Motor neuron (in vitro differentiated cells): ENCODE results near the gene GOPC. TPM values are rescaled to one million over a fixed set of nuclear protein-coding genes. Genes with fewer than 3 reads are reported as not detected.

Experiments used
- ATAC-seq, 8 experiments: fragments of 200-7000 bp; cut with Tn5 transposase; replicated peaks in 6 of 8; 2 replicates each; pipeline ENCODE4 v1.8.0; 2021; ENCODE audit warnings: mild to moderate bottlenecking in 8 of 8, moderate library complexity in 8 of 8
- H3K27ac ChIP-seq, 2 donors: fragments of 250-450 bp; sonication (Bioruptor Pico); 2 replicates each; pipeline ENCODE4 v1.9.0; 2021; ENCODE audit warnings: antibody characterized with exemption in 2 of 2, mild to moderate bottlenecking in 2 of 2, moderate library complexity in 1 of 2
- H3K4me1 ChIP-seq, 2 donors: fragments of 250-450 bp; sonication (Bioruptor Pico); replicated peaks in 1 of 2; 2 replicates each; pipeline ENCODE4 v1.6.1; 2021; ENCODE audit warnings: antibody characterized with exemption in 2 of 2, mild to moderate bottlenecking in 2 of 2, moderate library complexity in 1 of 2
- H3K4me3 ChIP-seq, 5 donors: fragments of 250-450 bp; sonication (Bioruptor Pico); 2 replicates each; pipeline ENCODE4 v1.9.0; 2021; ENCODE audit warnings: antibody characterized with exemption in 5 of 5, mild to moderate bottlenecking in 5 of 5, moderate library complexity in 4 of 5
- WGBS, 10 experiments: fragments of 450-650 bp; shearing (Covaris generic); methylation state at CpG; one replicate each; pipeline ENCODE4 v1.0.0; 2022; 5-methylcytosine and 5-hydroxymethylcytosine counted together
- in situ Hi-C, 9 experiments: fragments of 400-800 bp; cut with MboI; loops; one replicate each; pipeline ENCODE4 v1.15.0; 2021; ENCODE audit warnings: low sequenced_read_pairs in 9 of 9, low pct_unique_long_range_greater_than_20kb in 2 of 9; ENCODE audit not compliant: unreplicated experiment in 9 of 9
- total RNA-seq, 8 experiments: library from RNA; unstranded; fragments of 300-600 nt; gene quantifications; 2 replicates each; pipeline versions ENCODE4 v1.2.3 to v1.2.4, GENCODE V29; 2022

GOPC gene
- total RNA-seq, 8 experiments from 2014 or later = 34.9 to 48.5 (median 40.3) TPM

DNA sequence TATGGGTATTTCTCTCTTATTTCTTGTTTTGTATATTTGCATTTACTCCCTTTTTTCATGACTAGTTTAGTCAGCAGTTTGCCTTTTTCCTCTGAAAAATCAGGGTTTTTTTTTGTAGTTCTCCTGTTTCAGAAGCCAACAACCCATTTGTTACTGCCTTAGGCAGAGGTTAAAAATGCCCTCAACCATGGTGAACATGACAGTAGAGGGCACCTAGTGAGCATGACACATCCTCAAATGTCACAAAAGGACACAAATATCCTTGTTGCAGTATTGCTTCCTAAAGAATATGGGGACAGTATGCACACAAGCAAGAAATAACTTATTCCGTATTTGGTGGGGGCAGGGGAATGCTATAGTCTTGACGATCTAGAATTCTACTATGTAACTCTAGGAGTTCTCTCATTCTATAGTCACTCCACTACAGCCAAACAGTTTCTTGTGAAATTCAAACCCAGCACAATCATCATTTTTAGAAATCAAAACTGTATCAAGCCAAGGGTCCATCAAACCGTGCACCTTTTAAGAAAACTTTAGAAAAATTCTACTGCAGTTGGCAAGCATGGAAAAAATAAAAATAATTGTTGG, 47.0 kb downstream of the GOPC start:
- in situ Hi-C loops = loop anchor here in 3 of 9 experiments (10.0 to 25.0 kb wide), 4 partner anchors 93 to 218 kb away; partner anchors contain the start of gene ROS1 (in 1 of the 3)

DNA sequence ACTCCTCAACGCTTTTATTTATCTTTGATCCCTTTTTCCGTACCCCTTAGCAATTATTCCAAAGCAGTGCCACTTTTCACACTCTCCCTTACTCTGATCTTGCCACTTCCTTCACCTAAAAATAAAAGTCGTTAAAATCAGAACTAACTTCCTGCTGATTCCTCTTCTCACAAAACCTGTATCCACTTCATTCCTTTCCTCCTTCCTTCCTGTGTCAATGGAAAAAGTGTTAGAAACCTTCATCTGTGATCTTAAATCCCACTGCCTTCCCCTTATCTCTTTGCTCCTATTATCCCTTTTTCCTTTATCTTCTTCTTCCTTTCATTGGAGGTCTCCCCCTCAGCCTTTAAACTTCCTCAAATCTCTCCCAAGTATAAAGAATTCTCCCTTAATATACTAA, 49.2 kb downstream of the GOPC start:
- 38 to 75% (median 62%) methylated on average over 2 to 3 of the region's 3 CpGs; no CpG with 5 or more reads in 1 of the 10 experiments for WGBS, 10 experiments
- no peaks in the 10 kb centered on the region for H3K4me1 ChIP-seq
- H3K27ac ChIP-seq = no peak overlapping the region
- ATAC-seq = no peak
- in situ Hi-C loops = loop anchor here in 3 of 9 experiments (10.0 to 25.0 kb wide), 4 partner anchors 91 to 216 kb away; partner anchors contain the start of gene ROS1 (in 1 of the 3)
- H3K4me3 ChIP-seq = no peak overlapping the region

More for the DNA sequence above, 47.0 kb downstream of the GOPC start:
- 0 to 67% (median 30%) methylated on average over 1 to 3 of the region's 3 CpGs; no CpG with 5 or more reads in 1 of the 10 experiments for WGBS, 10 experiments
- no peak overlapping the region for H3K27ac ChIP-seq
- no peaks in the 10 kb centered on the region for H3K4me1 ChIP-seq
- ATAC-seq = no peak
- H3K4me3 ChIP-seq = no peak overlapping the region

DNA sequence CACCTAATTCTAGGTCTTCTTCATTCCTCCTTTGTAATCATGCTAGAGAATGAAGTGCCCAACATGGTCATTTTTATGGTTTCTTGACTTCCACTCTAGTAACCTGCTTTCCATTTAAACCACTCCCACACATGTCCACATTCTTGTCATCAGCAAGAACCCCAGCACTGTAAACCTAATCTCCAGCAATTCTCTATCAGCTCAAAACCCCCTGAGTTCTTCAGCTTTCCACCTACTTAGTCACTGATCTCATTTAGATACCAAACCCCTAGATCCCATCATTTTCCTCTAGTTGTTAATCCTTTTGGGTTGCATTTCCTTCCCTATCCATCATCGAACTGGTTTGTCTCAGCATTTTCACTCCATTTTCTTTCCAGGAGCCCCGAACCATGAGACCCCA, 49.7 kb downstream of the GOPC start:
- in situ Hi-C loops = loop anchor here in 3 of 9 experiments (10.0 to 25.0 kb wide), 4 partner anchors 90 to 215 kb away; partner anchors contain the start of gene ROS1 (in 1 of the 3)

DNA sequence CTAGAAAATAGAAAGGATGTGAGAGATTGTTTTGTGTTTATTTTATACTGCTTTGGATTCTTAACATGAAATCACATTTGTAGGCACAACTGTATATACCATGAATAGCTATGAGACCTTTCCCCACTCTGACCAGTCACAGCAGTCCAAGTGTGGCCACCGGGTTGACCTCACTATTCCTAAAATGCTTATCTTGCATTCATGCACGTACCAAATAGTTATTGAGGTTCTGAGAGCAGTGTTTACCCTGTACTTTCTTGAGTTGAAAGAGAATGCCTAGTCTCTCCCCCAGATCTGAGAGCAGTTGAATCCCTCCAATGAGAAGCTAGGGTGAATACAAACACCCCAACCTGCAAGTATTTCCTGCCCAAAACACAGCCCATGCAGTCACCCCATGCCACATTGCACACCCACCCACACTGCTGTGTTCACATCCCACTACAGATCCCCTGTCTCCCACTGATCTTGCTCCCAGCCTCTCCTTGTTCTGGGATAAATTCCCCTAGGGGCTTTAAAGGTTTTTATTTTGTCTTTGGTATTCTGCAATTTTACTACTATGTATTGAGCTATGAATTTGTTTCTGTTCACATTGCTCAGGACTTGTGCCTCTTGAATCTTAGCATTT, 51.6 kb downstream of the GOPC start:
- in situ Hi-C loops = loop anchor here in 3 of 9 experiments (10.0 to 25.0 kb wide), 4 partner anchors 88 to 213 kb away; partner anchors contain the start of gene ROS1 (in 1 of the 3)
- WGBS, 10 experiments = 59 to 100% (median 91%) methylated on average over 1 to 2 of the region's 2 CpGs; no CpG with 5 or more reads in 4 of the 10 experiments

More for the DNA sequence above, 49.7 kb downstream of the GOPC start:
- 76 to 100% (median 92%) methylated on average over 1 to 2 of the region's 2 CpGs; no CpG with 5 or more reads in 1 of the 10 experiments for WGBS, 10 experiments
- Histone ChIP-seq H3K27ac (no peak overlapping the region), H3K4me1 (no peaks in the 10 kb centered on the region), H3K4me3 (no peak overlapping the region)
- no peak for ATAC-seq

DNA sequence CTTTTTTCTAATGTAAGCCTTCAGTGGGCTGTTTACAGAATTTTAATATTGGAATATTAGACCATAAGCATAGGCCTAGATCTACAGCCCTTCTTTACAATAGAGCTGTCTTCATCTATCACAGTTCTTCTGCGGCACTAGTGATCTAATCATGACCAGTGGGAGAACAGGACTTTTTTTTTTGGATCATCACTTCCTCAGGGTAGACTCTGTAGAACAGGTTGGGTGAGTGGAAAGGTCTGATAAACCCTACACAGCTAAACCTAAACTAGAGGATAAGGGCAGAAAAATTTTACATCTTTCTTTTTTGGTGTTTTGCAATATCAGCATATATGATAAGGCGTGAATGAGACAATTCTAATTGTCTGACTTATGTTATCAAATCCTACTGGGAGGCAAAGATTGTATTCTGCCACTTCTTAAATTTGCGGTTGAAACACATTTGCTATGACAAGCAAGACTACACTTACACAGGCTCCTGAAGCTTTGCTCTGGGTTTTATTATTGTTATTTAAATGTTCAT, 52.2 kb downstream of the GOPC start:
- WGBS, 10 experiments = 90 to 100% (median 94%) methylated on average over 1 to 3 of the region's 3 CpGs; no CpG with 5 or more reads in 1 of the 10 experiments
- no peak for ATAC-seq
- H3K4me1 ChIP-seq = no peaks in the 10 kb centered on the region
- H3K27ac ChIP-seq = no peak overlapping the region
- in situ Hi-C loops = loop anchor here in 3 of 9 experiments (10.0 to 25.0 kb wide), 4 partner anchors 88 to 213 kb away; partner anchors contain the start of gene ROS1 (in 1 of the 3)
- H3K4me3 ChIP-seq = no peak overlapping the region

More for the DNA sequence above, 51.6 kb downstream of the GOPC start:
- H3K4me3 ChIP-seq = no peak overlapping the region
- no peak for ATAC-seq
- H3K27ac ChIP-seq = no peak overlapping the region
- H3K4me1 ChIP-seq = no peaks in the 10 kb centered on the region

DNA sequence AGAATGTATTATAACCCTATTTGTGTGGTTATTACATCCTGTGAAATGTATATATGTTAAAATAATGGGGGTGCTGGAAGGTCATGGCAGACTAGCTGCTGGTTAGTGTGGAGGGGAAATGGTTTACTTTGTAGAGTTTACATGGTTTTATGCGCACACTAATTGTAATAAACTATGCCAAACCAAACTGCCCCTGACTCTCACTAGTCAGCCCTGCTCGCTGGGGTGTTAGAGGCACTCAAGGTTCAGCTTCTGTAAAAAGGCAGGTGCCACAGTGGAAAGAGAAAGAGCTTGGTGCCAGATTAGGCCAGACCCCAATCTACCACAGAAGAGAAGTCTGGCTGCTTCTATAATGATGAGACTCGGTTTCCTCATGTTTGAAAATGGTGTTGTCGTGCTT, 52.7 kb downstream of the GOPC start:
- WGBS, 10 experiments = 71 to 100% (median 94%) methylated on average over 1 to 4 of the region's 4 CpGs; no CpG with 5 or more reads in 3 of the 10 experiments
- ATAC-seq = no peak
- Histone ChIP-seq H3K4me3 (no peak overlapping the region), H3K4me1 (no peaks in the 10 kb centered on the region), H3K27ac (no peak overlapping the region)
- in situ Hi-C loops = loop anchor here in 3 of 9 experiments (10.0 to 25.0 kb wide), 4 partner anchors 87 to 212 kb away; partner anchors contain the start of gene ROS1 (in 1 of the 3)

DNA sequence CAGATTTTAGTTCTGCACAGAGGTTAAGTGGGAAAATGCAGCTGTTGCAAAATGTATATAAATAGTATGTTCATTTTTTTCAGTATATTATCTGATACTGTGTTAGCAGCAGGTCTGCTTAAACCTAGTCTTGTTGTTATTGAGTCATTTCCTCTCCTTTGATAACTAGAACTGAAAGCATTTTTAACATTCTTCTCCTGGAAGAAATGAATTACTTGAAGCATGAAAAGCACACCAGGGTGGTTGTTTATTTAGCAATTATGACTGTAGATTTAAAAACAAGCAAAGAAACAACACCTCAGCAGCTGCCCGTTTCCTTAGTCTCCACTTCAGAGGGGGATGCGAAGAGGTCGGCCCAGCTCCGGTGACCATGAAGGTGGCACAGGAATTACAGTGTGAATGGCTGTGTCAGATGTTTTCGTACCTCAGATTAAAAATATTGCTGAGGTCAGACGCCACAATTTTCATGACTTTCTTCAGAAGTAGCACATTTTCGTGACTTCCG, 53.5 kb downstream of the GOPC start:
- 80 to 100% (median 89%) methylated on average over 1 to 8 of the region's 8 CpGs; no CpG with 5 or more reads in 1 of the 10 experiments for WGBS, 10 experiments
- no peak for ATAC-seq
- no peak overlapping the region for H3K27ac ChIP-seq

DNA sequence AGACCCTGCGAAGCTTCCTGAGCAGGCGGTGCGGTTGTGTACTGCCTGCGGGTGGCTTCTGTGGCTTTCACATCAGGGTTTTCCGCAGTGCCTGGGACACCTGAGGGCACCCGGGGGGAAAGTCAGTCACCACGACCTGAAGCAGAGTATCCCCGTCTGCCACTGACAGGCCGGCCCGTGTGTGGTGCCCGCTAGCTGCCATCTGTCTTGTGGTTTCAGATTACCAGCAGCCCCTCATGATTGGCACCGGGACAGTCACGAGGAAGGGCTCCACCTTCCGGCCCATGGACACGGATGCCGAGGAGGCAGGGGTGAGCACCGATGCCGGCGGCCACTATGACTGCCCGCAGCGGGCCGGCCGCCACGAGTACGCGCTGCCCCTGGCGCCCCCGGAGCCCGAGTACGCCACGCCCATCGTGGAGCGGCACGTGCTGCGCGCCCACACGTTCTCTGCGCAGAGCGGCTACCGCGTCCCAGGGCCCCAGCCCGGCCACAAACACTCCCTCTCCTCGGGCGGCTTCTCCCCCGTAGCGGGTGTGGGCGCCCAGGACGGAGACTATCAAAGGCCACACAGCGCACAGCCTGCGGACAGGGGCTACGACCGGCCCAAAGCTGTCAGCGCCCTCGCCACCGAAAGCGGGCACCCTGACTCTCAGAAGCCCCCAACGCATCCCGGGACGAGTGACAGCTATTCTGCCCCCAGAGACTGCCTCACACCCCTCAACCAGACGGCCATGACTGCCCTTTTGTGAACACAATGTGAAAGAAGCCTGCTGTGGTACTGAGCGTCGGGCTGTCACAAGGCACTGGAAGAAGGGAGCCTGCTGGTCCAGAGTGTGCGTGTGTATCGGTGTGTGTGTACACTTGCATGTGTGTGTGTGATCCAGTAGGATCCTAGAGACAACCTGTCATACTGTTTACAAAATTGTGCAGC, 54.4 kb downstream of the GOPC start:
- H3K27ac ChIP-seq = no peak overlapping the region
- peak in 6 of 8 experiments; percentile 16 to 89 (median 48) for ATAC-seq
- H3K4me3 ChIP-seq = no peak overlapping the region
- H3K4me1 ChIP-seq = no peaks in the 10 kb centered on the region
- WGBS, 10 experiments = 29 to 46% (median 40%) methylated on average over 1 to 36 of the region's 64 CpGs; no CpG with 5 or more reads in 6 of the 10 experiments
- in situ Hi-C loops = no loop called here

More for the DNA sequence above, 53.5 kb downstream of the GOPC start:
- Histone ChIP-seq H3K4me1 (no peaks in the 10 kb centered on the region), H3K4me3 (no peak overlapping the region)
- in situ Hi-C loops = no loop called here

DNA sequence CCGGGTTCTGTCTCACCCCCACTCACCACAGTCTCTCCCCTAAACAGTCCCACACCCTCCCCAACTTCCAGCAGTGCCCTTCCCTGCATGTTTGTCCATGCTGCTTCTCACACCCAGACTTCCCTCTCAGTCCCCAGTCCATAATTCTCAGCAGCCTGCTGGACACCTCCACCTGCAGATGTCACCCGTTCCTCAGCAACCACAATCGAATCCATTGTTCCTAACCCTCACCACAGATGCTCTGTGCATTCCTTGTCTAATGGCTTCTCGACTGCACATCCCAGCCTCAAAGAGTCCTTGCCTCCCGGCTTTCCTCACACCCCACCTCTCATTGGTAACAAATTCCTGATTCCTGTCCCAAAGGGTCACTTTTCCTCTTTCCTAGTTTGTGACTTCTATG, 55.6 kb downstream of the GOPC start:
- in situ Hi-C loops = no loop called here
- H3K27ac ChIP-seq = no peak overlapping the region
- H3K4me1 ChIP-seq = no peaks in the 10 kb centered on the region
- ATAC-seq = no peak
- WGBS, 10 experiments = 75 to 100% (median 89%) methylated on average over 1 to 5 of the region's 5 CpGs; no CpG with 5 or more reads in 2 of the 10 experiments
- H3K4me3 ChIP-seq = no peak overlapping the region

DNA sequence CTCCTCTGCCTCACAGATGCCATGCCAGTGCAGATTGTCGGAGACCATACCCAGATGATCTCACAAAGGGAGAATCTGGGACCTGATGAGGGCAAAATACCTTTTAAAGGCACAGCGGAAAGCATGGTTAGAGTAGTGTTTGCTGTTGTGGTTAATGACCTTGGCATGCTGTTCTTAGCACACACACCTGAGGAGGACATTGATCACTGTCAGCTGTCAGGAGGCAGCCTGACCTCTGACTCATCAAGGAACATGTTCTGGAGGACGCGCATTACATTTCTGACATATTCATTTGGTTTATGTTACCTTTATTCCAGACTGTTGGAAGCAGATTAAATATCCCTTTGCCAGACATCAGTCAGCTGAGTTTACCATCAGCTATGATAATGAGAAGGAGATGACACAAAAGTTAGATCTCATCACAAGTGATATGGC, 57.1 kb downstream of the GOPC start:
- Histone ChIP-seq H3K27ac (no peak overlapping the region), H3K4me1 (no peaks in the 10 kb centered on the region), H3K4me3 (no peak overlapping the region)
- ATAC-seq = peak in 1 of 8 experiments; percentile 12
- in situ Hi-C loops = no loop called here
- WGBS, 10 experiments = 80 to 100% (median 87%) methylated on average over 2 to 4 of the region's 4 CpGs; no CpG with 5 or more reads in 5 of the 10 experiments

DNA sequence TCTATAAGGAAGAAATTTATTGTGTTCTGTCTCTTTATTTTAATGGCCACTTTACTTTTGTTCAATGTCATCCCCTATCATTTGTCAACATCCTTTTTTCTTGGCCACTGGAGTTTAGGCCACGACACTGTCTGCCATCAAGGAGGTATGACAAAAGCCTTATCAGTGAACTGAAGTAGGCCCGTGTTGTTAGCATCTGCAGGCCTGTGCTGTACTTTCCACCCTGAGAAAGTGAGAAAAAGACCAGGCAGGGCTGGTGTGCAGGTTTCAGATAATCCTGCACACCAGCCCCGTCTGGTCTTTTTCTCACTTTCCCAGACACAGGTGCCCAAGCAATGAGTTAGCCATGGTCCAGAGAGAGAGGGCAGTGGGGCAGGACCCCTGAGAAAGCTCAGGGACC, 57.6 kb downstream of the GOPC start:
- in situ Hi-C loops = no loop called here
- ATAC-seq = no peak
- Histone ChIP-seq H3K4me1 (no peaks in the 10 kb centered on the region), H3K4me3 (no peak overlapping the region), H3K27ac (no peak overlapping the region)
- 20 to 95% (median 80%) methylated on average over 1 to 3 of the region's 3 CpGs; no CpG with 5 or more reads in 3 of the 10 experiments for WGBS, 10 experiments

DNA sequence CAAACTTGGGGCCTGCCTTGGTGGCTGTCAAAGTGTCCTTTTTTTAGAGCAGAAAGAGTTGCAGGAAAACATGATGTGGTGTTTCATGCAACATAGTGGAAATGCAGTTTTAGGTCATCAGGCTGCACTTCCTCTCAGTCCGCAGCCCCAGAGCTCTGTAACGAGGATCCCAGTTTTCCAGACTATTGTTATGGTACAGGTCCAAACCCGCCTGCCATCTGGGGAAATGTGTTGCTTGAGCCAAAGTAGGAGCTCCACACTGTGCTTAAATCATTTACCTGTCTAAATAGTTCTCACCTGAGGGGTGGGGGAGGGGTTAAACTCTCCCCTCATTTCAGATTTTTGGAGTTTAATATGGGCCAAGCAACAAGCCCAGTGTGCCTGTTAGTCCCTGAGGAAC, 59.8 kb downstream of the GOPC start:
- in situ Hi-C loops = no loop called here
- no peak for ATAC-seq
- WGBS, 10 experiments = 87 to 100% (median 96%) methylated on average over 2 to 3 of the region's 3 CpGs; no CpG with 5 or more reads in 4 of the 10 experiments
- H3K4me1 ChIP-seq = no peaks in the 10 kb centered on the region
- no peak overlapping the region for H3K27ac ChIP-seq
- no peak overlapping the region for H3K4me3 ChIP-seq
